Stimulated activated CD4-positive, alpha-beta T cell treated with anti-CD3 and anti-CD28 coated beads, Interleukin-2, amount 100 ng/mL, for 4 hours (primary cell): Measurements from ENCODE around the gene TCAP.

Experiments used
- DNase-seq: peaks from one replicate; pipeline ENCODE4 v3.0.0-alpha.2; 2020; ENCODE audit warnings: low read depth

Gene TCAP

GRCh38 chr17:39629494-39629880, 35.7 kb upstream of the TCAP start:
- DNase-seq: no peak

GRCh38 chr17:39629898-39630297, 35.3 kb upstream of the TCAP start:
- DNase-seq: no peak

- no peak for DNase-seq
Measured at GRCh38 chr17:39631403-39631802, 33.7 kb upstream of the TCAP start.

GRCh38 chr17:39632153-39632941, 32.8 kb upstream of the TCAP start:
- no peak for DNase-seq

- no peak for DNase-seq
Measured at GRCh38 chr17:39633570-39634183, 31.5 kb upstream of the TCAP start.

GRCh38 chr17:39634384-39634871, 30.7 kb upstream of the TCAP start:
- no peak for DNase-seq

DNA sequence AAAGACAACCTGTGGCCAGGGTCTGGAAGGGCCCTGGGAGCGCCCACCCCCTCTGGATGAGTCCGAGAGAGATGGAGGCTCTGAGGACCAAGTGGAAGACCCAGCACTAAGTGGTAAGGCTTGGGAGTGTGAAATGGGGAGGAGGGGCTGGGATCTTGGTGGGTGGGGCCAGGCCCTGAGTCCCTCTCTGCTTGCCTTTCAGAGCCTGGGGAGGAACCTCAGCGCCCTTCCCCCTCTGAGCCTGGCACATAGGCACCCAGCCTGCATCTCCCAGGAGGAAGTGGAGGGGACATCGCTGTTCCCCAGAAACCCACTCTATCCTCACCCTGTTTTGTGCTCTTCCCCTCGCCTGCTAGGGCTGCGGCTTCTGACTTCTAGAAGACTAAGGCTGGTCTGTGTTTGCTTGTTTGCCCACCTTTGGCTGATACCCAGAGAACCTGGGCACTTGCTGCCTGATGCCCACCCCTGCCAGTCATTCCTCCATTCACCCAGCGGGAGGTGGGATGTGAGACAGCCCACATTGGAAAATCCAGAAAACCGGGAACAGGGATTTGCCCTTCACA, 29.5 kb upstream of the TCAP start:
- DNase-seq: no peak

DNA sequence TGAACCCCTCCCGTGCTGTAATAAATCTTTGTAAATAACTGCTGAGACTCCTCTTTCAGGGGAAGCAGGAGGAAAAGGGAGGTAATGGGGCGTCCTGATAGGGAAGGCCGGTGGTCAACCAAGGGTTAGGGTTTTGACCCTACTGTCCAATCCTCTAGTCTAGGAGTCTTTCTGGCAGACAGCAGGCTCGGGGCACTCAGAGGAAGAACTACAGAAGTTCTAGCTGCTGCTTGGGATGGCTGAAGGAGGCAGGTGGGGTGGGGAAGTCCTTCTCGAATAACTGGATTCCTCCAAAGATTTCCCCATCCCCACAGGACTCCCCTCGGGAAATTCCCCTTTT, 28.6 kb upstream of the TCAP start:
- no peak for DNase-seq

DNA sequence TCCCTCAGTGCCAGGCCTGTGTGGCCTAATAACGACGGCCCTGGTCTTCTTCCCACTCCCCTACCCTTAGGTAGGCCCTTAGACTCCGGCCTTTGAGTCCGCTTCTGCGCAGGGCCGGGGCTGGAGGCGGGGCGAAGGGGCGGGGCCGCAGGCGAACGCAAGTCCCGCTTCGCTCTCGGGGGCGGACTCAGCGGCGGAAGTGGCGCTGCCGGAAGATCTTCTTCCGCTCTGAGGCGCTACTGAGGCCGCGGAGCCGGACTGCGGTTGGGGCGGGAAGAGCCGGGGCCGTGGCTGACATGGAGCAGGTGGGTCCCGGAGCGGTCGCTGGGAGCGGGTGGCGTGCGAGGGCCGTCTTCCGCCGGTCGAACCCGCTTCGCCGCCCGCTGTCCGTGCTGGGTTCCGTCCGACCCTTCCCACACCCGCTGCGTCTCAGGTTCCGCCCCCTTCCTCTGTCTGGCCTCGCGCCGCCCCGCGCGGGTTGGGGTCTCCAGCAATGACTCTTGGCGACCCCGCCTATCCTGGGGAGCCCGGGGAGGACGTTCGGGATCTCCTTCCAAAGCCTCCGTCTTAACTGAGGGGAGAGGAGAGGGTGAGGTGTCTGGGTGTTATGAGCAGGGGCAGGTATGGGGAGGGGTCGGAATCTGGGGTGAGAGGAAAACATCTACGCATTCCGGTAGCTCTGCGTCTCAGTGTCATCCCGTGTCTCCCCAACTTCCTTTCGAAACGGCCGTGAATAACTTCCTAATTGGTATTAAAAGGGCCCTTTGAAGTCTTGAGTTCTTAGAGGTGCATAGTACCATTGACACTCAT, 28.0 kb upstream of the TCAP start, which contains the start of gene STARD3:
TSS of gene STARD3 (plus strand) at position 218 of the 810 bp plus-strand sequence. CDS start 16,388 bp downstream, outside the sequence.
- DNase-seq: peak; percentile 84

DNA sequence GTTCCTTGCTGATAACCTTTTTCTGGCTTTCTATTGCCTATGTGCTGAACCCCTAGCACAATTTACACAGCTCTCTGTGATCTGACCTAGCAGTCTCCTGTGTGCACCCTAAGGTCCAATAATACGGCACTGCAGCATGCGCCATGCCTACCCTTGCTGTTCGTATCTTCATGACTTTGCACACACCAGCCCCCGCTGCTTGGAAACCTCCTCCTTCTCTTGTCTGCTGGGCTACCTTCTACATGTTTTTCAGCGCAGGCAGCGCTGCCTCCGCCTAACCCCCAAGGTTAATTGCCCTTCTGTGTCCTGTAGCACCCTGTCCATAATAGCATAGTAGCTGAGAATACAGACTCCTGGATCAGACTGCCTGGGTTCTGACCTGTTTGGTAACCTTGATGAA, 26.8 kb upstream of the TCAP start:
- no peak for DNase-seq

GRCh38 chr17:39639043-39639442, 26.1 kb upstream of the TCAP start:
- no peak for DNase-seq

- no peak for DNase-seq
Measured at GRCh38 chr17:39639566-39640458, 25.3 kb upstream of the TCAP start.

DNA sequence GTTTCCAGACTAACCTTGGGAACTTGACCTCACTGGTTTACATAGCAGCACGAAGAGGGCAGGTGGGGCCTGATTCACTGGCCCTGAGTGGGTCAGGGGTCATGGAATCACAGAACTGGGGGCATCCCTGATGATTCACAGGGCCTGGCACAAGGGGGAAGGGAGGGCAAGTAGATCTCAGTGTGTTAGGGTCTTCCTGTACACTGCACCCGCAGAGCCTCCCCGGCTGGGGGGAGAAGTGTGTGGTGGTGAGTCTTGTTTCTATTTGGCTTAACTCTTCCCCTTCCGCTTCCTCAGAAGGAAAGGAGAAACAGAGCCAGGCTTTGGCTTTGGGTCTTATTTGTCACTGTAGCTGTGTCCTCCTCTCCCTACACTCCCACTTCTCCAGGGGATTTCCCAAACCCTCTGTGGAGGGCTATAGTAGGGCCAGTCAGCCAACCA, 24.5 kb upstream of the TCAP start:
- no peak for DNase-seq

DNA sequence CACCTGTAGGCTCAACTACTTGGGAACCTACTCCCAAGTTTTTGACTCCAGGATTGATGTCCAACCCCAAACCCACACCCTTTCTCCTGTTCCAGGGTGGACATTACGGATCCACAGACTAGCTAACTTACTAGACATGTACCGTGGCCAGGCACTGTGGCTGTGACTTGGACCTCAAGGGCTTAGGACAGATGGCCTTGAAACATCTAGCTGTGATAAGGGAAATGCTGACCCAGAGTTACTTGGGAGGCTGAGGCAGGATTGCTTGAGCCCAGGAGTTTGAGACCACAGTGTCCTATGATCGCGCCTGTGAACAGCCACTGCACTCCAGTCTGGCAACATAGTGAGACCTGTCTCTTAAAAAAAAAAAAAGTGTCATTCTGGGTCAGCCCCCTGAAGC, 24.1 kb upstream of the TCAP start:
- DNase-seq: no peak

DNA sequence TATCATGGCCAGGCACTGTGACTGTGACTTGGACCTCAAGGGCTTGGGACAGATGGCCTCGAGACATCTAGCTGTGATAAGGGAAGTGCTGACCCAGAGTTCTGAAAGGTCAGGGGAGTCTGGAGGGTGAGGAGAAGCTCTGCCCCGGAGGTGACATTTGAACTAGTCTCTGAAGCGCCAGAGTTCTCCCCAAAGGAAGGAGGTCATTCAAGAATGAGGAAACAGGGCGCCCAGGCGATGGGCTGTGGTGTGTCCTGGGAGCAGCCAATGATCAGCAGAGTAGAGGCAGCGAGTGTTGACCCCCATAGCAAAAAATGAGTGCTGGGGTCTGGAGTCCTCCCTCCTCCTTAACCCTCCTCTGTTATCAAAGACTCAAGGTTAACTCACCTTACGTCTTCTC, 23.3 kb upstream of the TCAP start:
- DNase-seq: no peak

GRCh38 chr17:39642291-39643074, 22.7 kb upstream of the TCAP start:
- no peak for DNase-seq

DNA sequence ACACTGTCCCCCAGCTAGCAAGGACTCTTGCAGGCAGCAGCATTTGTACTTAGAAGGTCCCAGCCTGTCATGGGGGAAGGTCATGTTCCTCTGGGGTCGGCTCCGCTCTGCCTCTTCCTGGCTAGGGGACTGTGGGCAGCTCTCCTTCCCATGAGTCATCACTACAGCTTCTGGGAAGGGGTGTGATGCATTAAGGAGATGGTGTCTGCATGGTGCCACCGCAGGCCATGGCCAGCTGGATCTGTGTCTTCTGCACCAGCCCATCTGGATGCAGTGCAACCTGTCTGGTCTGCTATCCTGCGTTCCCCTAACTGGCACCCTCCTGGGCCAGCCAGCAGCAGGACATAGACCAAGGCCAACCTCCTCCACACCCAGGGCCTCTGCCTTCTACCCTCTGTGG, 21.9 kb upstream of the TCAP start:
- no peak for DNase-seq

DNA sequence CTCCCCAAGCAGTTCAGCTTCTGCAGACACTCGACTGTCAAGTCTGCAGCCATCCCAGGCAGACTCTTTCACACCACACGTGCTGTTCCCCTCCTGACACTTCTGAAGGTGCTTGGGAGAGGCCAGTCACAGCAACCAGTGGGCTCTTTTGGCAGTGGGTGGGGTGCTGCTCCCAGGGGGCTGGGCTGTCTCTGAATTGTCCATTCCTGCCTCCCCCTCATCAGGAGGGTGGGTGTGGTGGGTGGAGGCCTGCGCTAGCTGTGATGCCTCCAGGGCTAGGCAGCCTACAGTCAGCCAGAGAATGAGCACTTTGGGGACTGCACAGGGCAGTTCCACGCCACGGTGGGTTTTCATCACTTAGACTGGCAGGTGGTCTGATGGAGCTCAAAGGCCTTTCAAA, 17.9 kb upstream of the TCAP start:
- DNase-seq: no peak

DNA sequence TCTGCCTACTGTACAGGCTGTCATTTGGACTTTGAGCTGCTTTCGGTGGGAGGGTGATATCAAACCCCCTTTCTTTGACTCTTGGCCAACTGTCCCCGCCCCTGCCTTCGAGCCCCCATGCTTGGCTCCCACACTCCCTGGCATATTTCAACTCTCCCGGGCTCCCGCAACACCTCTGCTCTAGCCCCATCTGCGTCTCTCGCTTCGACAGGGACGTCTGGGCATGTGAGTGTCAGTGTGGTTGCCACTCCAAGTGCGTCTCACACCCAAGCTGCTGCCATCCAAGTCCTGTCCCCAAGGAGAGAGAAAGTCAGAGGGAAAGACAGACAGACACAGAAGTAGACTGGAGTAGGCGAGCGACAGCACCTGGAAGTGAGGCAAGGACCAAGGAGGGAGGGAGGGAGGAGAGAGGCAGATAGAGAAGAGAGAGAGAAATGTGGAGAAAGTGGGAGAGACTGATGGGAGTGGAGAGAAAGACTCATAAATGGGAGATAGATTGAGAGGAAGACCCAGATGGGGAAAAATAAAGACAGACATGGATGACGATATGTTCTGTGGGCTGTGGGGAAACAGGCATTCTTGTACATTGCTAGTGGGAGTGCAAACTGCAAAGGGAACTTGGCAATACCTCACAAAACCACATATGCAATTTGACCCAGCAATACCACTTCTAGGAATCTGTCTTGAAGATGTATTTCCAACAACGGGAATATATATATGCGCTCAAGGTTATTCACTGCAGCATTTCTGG, 16.4 kb upstream of the TCAP start:
- DNase-seq: no peak

DNA sequence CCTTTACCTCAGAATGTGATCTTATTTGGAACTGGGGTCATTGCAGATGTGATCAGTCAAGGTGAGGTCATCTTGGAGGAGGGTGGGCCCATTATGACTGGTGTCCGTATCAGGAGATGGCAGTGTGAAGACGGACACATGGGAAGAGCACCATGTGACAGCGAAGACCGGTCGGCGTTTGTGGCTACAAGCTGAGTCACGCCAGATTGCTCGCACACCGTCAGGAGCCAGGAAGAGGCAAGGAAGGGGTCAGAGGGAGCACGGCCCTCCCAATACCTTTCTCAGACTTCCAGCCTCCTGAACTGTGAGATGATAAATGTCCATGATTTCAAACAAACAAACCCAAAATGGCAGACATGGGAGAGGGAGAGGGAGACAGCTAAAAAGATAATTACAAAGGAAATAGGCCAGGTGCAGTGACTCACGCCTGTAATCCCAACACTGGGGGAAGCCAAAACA, 15.0 kb upstream of the TCAP start:
- DNase-seq: no peak
